ENCODE data around the gene PIK3C2G. TPM values are rescaled to one million over a fixed set of nuclear protein-coding genes. Genes with fewer than 3 reads are reported as not detected.

PIK3C2G gene
- total and polyA plus RNA-seq, 7 donors, result under 0.01 TPM; not detected in 6

- Histone ChIP-seq H3K4me3 (no peak overlapping the region), H3K36me3 (ENCODE audit: insufficient read depth in 1 of 2, low read depth in 1 of 2) (no peaks in the 10 kb centered on the region), H3K27me3 (ENCODE audit: insufficient read depth in 3 of 3, low read length in 2 of 3) (no peaks in the 10 kb centered on the region), H3K9me3 (no peaks in the 10 kb centered on the region), H3K27ac (no peak overlapping the region), H3K4me1 (no peaks in the 10 kb centered on the region)
- ATAC-seq (no peak), DNase-seq (no peak)
- intact Hi-C loops (cut with DNase I), result no loop called here
- WGBS, 3 donors, result 80 to 90% (median 89%) methylated on average over 3 of the region's 3 CpGs
- TF ChIP-seq CTCF (IDR thresholded peaks at IDR 0.05), result no peak
These were observed 78.9 kb downstream of the PIK3C2G start for GRCh38 chr12:18340186-18340585.

GRCh38 chr12:18340786-18341185 is 79.5 kb downstream of the PIK3C2G start:
- Histone ChIP-seq H3K27me3 (ENCODE audit: insufficient read depth in 3 of 3, low read length in 2 of 3) (no peaks in the 10 kb centered on the region), H3K27ac (no peak overlapping the region), H3K36me3 (ENCODE audit: insufficient read depth in 1 of 2, low read depth in 1 of 2) (no peaks in the 10 kb centered on the region), H3K9me3 (no peaks in the 10 kb centered on the region), H3K4me1 (no peaks in the 10 kb centered on the region), H3K4me3 (no peak overlapping the region)
- ATAC-seq, result no peak
- intact Hi-C loops (cut with DNase I), result no loop called here
- DNase-seq, result no peak
- TF ChIP-seq CTCF (IDR thresholded peaks at IDR 0.05), result no peak
- 31 to 38% (median 33%) methylated on average over 7 of the region's 7 CpGs for WGBS, 3 donors

GRCh38 chr12:18343708-18344107 is 82.4 kb downstream of the PIK3C2G start:
- TF ChIP-seq CTCF (IDR thresholded peaks at IDR 0.05), result no peak
- H3K4me1 ChIP-seq, result no peaks in the 10 kb centered on the region
- no peaks in the 10 kb centered on the region for H3K36me3 ChIP-seq (ENCODE audit: insufficient read depth in 1 of 2, low read depth in 1 of 2)
- no peak overlapping the region for H3K4me3 ChIP-seq
- ATAC-seq (no peak), DNase-seq (no peak)
- intact Hi-C loops (cut with DNase I), result no loop called here
- 53 to 68% (median 55%) methylated on average over 4 of the region's 4 CpGs for WGBS, 3 donors
- no peaks in the 10 kb centered on the region for H3K9me3 ChIP-seq
- H3K27me3 ChIP-seq (ENCODE audit: insufficient read depth in 3 of 3, low read length in 2 of 3), result no peaks in the 10 kb centered on the region
- H3K27ac ChIP-seq, result no peak overlapping the region

- Histone ChIP-seq H3K4me1 (no peaks in the 10 kb centered on the region), H3K27ac (no peak overlapping the region), H3K36me3 (ENCODE audit: insufficient read depth in 1 of 2, low read depth in 1 of 2) (no peaks in the 10 kb centered on the region), H3K4me3 (no peak overlapping the region), H3K27me3 (ENCODE audit: insufficient read depth in 3 of 3, low read length in 2 of 3) (no peaks in the 10 kb centered on the region), H3K9me3 (no peaks in the 10 kb centered on the region)
- ATAC-seq (no peak), DNase-seq (no peak)
- intact Hi-C loops (cut with DNase I), result no loop called here
- no peak for TF ChIP-seq CTCF (IDR thresholded peaks at IDR 0.05)
- WGBS, 3 donors, result 57 to 68% (median 57%) methylated on average over 3 of the region's 3 CpGs
These were observed 83.9 kb downstream of the PIK3C2G start for GRCh38 chr12:18345021-18345735.

- no peak for ATAC-seq
- 93 to 98% (median 96%) methylated on average over 5 of the region's 5 CpGs for WGBS, 3 donors
- no peaks in the 10 kb centered on the region for H3K9me3 ChIP-seq
- intact Hi-C loops (cut with DNase I), result no loop called here
- TF ChIP-seq CTCF (IDR thresholded peaks at IDR 0.05), result no peak
- no peaks in the 10 kb centered on the region for H3K27me3 ChIP-seq (ENCODE audit: insufficient read depth in 3 of 3, low read length in 2 of 3)
- H3K27ac ChIP-seq, result no peak overlapping the region
- DNase-seq, result no peak
- H3K4me3 ChIP-seq, result no peak overlapping the region
- H3K4me1 ChIP-seq, result no peaks in the 10 kb centered on the region
- H3K36me3 ChIP-seq (ENCODE audit: insufficient read depth in 1 of 2, low read depth in 1 of 2), result no peaks in the 10 kb centered on the region
These were observed 91.0 kb downstream of the PIK3C2G start for GRCh38 chr12:18352312-18352711.
